GM10266 (cell line): ENCODE data around the gene HEXIM2.

Experiments used
- DNase-seq: peaks from one replicate; pipeline ENCODE4 v3.0.0; 2012; ENCODE audit errors: extremely low spot score
- TF ChIP-seq, protein P1 (sequence below): IDR thresholded peaks from 2 replicates; pipeline ENCODE4 v1.5.1; 2012; ENCODE audit warnings: mild to moderate bottlenecking, low read depth; ENCODE audit not compliant: control insufficient read depth, insufficient read depth; ENCODE audit errors: missing control alignments

The HEXIM2 gene

DNA sequence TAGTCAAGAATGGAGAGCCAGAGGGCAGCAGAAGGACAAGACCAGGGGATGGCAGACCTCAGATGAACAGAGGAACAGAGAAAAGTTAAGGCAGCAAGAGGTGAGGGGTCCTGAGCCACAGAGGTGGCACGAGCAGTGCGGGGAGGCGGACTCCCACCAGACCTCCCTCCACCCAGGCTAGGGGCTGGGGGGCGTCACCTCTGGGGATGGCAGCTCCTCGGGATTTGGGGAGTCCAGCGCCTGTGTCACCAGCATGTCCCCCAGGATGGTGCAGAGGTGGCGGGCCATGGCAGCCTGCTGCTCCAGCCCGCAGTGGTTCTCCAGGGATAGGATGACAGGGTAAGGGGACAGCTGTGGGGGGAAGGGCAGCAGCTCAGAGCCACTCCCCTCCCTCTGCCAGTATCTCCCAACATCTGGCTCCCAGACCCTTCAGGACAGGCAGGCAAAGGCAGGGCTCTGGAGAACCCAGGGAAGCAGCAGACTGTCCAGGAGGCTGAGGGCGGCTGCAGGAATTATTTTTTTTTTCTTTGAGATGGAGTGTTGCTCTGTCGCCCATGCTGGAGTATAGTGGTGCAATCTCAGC lies 45.1 kb upstream of the HEXIM2 start:
- TF ChIP-seq, protein P1, sequence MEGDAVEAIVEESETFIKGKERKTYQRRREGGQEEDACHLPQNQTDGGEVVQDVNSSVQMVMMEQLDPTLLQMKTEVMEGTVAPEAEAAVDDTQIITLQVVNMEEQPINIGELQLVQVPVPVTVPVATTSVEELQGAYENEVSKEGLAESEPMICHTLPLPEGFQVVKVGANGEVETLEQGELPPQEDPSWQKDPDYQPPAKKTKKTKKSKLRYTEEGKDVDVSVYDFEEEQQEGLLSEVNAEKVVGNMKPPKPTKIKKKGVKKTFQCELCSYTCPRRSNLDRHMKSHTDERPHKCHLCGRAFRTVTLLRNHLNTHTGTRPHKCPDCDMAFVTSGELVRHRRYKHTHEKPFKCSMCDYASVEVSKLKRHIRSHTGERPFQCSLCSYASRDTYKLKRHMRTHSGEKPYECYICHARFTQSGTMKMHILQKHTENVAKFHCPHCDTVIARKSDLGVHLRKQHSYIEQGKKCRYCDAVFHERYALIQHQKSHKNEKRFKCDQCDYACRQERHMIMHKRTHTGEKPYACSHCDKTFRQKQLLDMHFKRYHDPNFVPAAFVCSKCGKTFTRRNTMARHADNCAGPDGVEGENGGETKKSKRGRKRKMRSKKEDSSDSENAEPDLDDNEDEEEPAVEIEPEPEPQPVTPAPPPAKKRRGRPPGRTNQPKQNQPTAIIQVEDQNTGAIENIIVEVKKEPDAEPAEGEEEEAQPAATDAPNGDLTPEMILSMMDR, result no peak
- no peak for DNase-seq

DNA sequence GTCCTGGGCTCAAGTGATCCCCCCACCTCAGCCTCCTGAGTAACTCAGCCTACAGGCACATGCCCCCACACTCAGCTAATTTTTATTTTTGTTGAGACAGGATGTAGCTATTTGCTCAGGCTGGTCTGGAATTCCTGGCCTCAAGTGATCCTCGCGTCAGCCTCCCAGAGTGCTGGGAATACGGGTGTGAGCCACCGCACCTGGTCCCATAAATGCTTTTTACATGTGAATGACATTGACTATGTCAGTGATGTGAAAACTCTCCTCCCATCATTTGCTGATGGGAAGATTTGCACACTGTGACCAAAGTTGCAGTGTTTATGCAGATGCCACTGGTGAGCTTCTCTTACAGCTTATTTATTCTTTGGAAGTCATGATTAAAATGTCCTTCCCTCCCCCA lies 44.3 kb upstream of the HEXIM2 start:
- DNase-seq, result no peak

DNA sequence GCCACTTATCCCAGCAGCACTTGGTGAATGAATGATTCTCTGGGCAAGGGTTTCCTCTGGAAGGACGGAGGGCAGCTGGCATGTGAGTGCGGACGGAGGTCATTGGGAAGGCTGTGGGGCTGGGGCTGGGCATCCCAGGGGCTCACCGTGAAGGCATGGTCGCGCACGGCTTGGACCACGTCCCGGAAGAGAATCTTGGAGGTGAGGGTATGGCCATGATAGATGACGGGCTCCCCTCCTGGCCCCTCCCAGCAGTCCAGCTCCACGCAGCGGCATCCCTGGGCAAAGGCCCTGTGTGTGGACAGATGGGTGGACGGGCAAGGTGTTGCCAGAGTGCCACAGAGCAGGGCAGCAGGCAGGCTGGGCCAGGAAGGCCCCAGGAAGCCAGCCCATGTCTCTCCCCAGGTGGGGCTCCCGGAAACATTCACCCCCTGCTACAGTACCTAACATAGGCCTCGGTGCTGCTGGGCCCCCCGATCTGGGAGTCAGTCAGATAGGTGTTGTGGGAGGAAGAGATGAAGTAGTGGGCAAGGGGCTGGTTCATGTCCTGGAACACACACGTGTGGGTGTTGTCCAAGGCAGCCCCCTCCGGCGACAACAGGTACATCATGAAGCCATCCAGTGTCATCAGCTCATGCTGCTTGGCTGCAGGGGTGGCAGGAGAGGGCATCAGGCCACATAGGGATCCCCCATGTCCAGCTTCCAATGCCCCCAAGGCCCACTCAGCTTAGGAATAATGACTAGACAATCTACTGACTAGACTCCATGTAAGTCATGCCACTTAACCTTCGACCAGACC lies 43.6 kb upstream of the HEXIM2 start:
- no peak for DNase-seq
- TF ChIP-seq, protein P1, result no peak

More for the DNA sequence above, 44.3 kb upstream of the HEXIM2 start:
- TF ChIP-seq, protein P1, result no peak

DNA sequence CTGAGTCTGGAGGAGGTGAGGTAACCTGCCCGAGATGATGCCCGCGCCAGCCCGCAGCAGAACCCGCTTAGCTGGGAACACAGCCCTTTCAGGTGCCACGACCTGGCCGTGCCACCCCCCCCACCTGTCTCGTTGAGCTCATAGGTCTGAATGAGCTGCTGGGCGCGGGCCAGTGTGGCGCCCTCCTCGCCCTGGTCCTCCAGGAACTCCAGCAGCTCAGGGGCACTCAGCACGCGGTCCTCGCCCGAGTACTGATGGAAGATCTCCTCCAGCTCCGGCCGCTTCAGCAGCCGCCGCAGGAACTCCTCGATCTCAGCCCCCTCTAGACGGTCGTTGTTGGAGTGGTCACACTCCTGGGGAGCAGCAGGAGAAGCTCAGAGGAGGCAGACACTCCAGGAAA lies 43.0 kb upstream of the HEXIM2 start:
- DNase-seq, result no peak
- TF ChIP-seq, protein P1, result no peak

DNA sequence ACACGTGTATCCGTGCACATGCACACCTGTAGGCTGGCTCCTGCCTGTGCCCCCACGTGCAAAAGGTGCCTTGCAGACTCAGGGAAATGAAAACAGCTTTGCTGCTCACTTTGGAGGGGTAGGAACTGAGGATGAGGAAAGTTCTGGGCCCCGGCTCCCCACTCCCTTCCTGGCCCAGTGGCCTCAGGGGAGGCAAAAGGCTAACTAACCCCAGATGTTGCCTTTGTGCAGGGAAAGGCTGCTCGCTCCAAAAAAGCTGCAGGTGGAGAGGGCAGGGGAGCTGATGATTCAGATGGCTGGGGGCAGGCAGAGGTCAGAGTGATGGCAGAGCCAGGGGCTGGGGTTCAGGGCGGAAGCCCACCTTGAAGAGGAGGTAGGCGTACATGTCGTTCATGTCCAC lies 41.7 kb upstream of the HEXIM2 start:
- TF ChIP-seq, protein P1, result no peak
- DNase-seq, result no peak

DNA sequence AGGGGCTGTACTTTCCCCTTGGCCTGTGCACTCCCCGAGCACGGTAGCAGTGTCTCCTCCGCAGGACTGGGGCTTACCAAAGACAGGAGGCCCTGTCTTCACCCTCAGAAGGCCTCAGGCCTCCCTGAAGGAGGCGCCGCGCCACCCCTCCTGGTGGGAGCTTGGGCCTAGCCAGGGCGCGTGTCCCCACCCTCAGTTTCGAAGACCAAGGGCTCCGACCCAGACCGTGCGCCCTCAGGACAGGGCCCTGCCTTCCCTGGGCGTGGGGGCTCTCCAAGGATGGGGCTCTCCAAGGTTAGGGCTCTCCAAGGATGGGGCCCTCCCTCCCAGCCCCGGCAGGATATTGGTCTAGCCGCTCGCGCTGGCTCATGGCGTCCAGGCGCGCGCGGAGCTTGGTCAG lies 41.1 kb upstream of the HEXIM2 start:
- no peak for DNase-seq
- TF ChIP-seq, protein P1, result no peak

DNA sequence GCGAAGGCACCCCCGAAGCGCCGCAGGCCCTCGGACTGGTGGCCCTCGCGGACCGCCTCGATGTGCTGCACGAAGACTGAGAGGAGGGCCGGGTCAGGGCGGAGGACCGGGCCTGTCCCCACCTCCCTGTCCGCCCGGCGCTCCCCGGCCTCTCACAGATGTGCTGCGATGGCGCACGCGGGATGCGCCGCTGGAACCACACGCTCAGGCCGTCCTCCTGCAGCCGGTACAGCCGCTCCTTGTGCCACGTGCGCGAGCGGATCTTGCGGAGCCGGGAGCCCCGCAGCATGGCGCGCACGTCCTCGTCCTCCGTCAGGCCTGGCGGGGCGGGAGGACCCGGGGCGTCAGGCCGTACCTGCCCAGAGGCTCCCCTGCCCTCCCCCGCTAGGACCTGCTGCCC lies 40.6 kb upstream of the HEXIM2 start:
- TF ChIP-seq, protein P1, result no peak
- no peak for DNase-seq
